CD4-positive, CD25-positive, alpha-beta regulatory T cell (primary cell): ENCODE data around the gene WDR36. TPM values are rescaled to one million over a fixed set of nuclear protein-coding genes. Genes with fewer than 3 reads are reported as not detected.
A peak's percentile ranks its signal among the peaks of the same experiment; 100 is the strongest.

Source experiments
- ATAC-seq, 2 donors: fragments of 150-1000 bp; cut with Tn5 transposase; one replicate each; pipeline ENCODE4 v1.10.0; 2021; ENCODE audit warnings: low read depth in 2 of 2, moderate number of reproducible peaks in 2 of 2, moderate library complexity in 1 of 2
- DNase-seq, 3 donors: peaks; one replicate each; pipeline versions ENCODE4 v3.0.0 to v3.0.0-alpha.2; 2012 to 2022; ENCODE audit warnings: mixed read lengths in 1 of 3
- H3K27ac ChIP-seq: one replicate; pipeline ENCODE4 v1.7.0; 2013; ENCODE audit warnings: mild to moderate bottlenecking, low read length; ENCODE audit not compliant: insufficient read depth, poor library complexity, severe bottlenecking
- H3K27me3 ChIP-seq: one replicate; pipeline ENCODE4 v1.7.0; 2013; ENCODE audit warnings: low read length; ENCODE audit not compliant: control insufficient read depth, insufficient read depth
- H3K36me3 ChIP-seq: one replicate; pipeline ENCODE4 v1.7.0; 2013; ENCODE audit warnings: mild to moderate bottlenecking, low read length, moderate library complexity; ENCODE audit not compliant: control insufficient read depth, insufficient read depth
- H3K4me1 ChIP-seq: 2 replicates; pipeline ENCODE4 v1.7.0; 2013; ENCODE audit warnings: mild to moderate bottlenecking, low read length; ENCODE audit not compliant: insufficient read depth, control insufficient read depth, poor library complexity, severe bottlenecking
- H3K4me3 ChIP-seq: one replicate; pipeline ENCODE4 v1.7.0; 2013; ENCODE audit warnings: low read depth, mild to moderate bottlenecking, low read length, moderate library complexity
- H3K9me3 ChIP-seq, 2 experiments: 1 replicate in 1 of 2; 2 replicates in 1 of 2; pipeline ENCODE4 v1.7.0; 2013; ENCODE audit warnings: low read length in 2 of 2, mild to moderate bottlenecking in 1 of 2, moderate library complexity in 1 of 2; ENCODE audit not compliant: control insufficient read depth in 2 of 2
- H3K27ac Mint-ChIP-seq, 3 donors: one replicate each; pipeline ENCODE4 v1.8.0; 2020 to 2022; ENCODE audit warnings: mild to moderate bottlenecking in 3 of 3, mixed read lengths in 3 of 3, moderate library complexity in 2 of 3
- H3K27me3 Mint-ChIP-seq: one replicate; pipeline ENCODE4 v1.8.0; 2022; ENCODE audit warnings: mild to moderate bottlenecking, mixed read lengths
- H3K36me3 Mint-ChIP-seq: one replicate; pipeline ENCODE4 v1.8.0; 2020; ENCODE audit warnings: mixed read lengths
- H3K4me1 Mint-ChIP-seq, 4 donors: one replicate each; pipeline ENCODE4 v1.8.0; 2020 to 2022; ENCODE audit warnings: mixed read lengths in 4 of 4, mild to moderate bottlenecking in 1 of 4
- H3K4me3 Mint-ChIP-seq, 4 donors: one replicate each; pipeline ENCODE4 v1.8.0; 2020 to 2022; ENCODE audit warnings: mild to moderate bottlenecking in 4 of 4, mixed read lengths in 4 of 4, moderate library complexity in 3 of 4
- H3K9me3 Mint-ChIP-seq, 7 donors: one replicate each; pipeline ENCODE4 v1.8.0; 2020 to 2022; ENCODE audit warnings: mixed read lengths in 7 of 7, mild to moderate bottlenecking in 3 of 7, moderate library complexity in 2 of 7
- polyA plus RNA-seq, 4 donors: library from polyadenylated mRNA; unstranded; fragments of 300-500 nt; fragmentation: Illumina TruSeq; gene quantifications; one replicate each; pipeline ENCODE4 v1.2.3, GENCODE V29; 2021
- total RNA-seq: library from RNA; stranded (reverse); gene quantifications from one replicate; pipeline ENCODE4 v1.2.3, GENCODE V29; 2022

The WDR36 gene
- total and polyA plus RNA-seq, 5 donors from 2014 or later = 15.5 to 25.5 (median 18.8) TPM

GRCh38 chr5:111158105-111158744 is 66.1 kb downstream of the WDR36 start:
- DNase-seq = peak; percentile 69 to 82 (median 74)
- no peak overlapping the region for H3K4me3 Mint-ChIP-seq
- no peaks in the 10 kb centered on the region for H3K36me3 Mint-ChIP-seq
- Histone ChIP-seq H3K4me1 (peaks cover 3% of the 10 kb centered on the region), H3K27me3 (no peaks in the 10 kb centered on the region), H3K27ac (no peak overlapping the region), H3K4me3 (no peak overlapping the region), H3K9me3 (no peaks in the 10 kb centered on the region), H3K36me3 (no peaks in the 10 kb centered on the region)
- peak; percentile 81 to 85 for ATAC-seq
- peaks cover 0 to 2% (median 0%) of the 10 kb centered on the region in 7 donors for H3K9me3 Mint-ChIP-seq
- peaks cover 20% of the 10 kb centered on the region for H3K27me3 Mint-ChIP-seq
- H3K4me1 Mint-ChIP-seq = peaks cover 0 to 3% (median 0%) of the 10 kb centered on the region in 4 donors
- H3K27ac Mint-ChIP-seq = no peak overlapping the region

GRCh38 chr5:111159845-111160244 is 67.7 kb downstream of the WDR36 start:
- DNase-seq = peak in 1 of 3 donors; percentile 8
- no peaks in the 10 kb centered on the region for H3K36me3 Mint-ChIP-seq
- H3K27me3 Mint-ChIP-seq = peaks cover 13% of the 10 kb centered on the region
- H3K4me1 ChIP-seq = peaks cover 3% of the 10 kb centered on the region
- no peaks in the 10 kb centered on the region for H3K36me3 ChIP-seq
- H3K4me3 Mint-ChIP-seq = no peak overlapping the region
- H3K4me1 Mint-ChIP-seq = peaks cover 0 to 3% (median 0%) of the 10 kb centered on the region in 4 donors
- ATAC-seq = no peak
- H3K9me3 Mint-ChIP-seq = peaks cover 0 to 3% (median 0%) of the 10 kb centered on the region in 7 donors
- H3K27ac ChIP-seq = no peak overlapping the region
- H3K27me3 ChIP-seq = no peaks in the 10 kb centered on the region
- no peaks in the 10 kb centered on the region for H3K9me3 ChIP-seq
- no peak overlapping the region for H3K27ac Mint-ChIP-seq
- H3K4me3 ChIP-seq = no peak overlapping the region

- Mint-ChIP-seq H3K36me3 (no peaks in the 10 kb centered on the region), H3K9me3 (peaks cover 0 to 3% (median 0%) of the 10 kb centered on the region in 7 donors), H3K4me3 (no peak overlapping the region), H3K27me3 (peaks cover 1% of the 10 kb centered on the region), H3K4me1 (peaks cover 0 to 3% (median 0%) of the 10 kb centered on the region in 4 donors), H3K27ac (no peak overlapping the region)
- H3K27me3 ChIP-seq = no peaks in the 10 kb centered on the region
- no peak for ATAC-seq
- peaks cover 1% of the 10 kb centered on the region for H3K4me1 ChIP-seq
- no peak overlapping the region for H3K4me3 ChIP-seq
- no peak overlapping the region for H3K27ac ChIP-seq
- H3K9me3 ChIP-seq = peaks cover 0 to under 1% of the 10 kb centered on the region in 2 experiments
- H3K36me3 ChIP-seq = no peaks in the 10 kb centered on the region
- no peak for DNase-seq
Observed at GRCh38 chr5:111163000-111163399, 70.9 kb downstream of the WDR36 start.

GRCh38 chr5:111165058-111165457 is 72.9 kb downstream of the WDR36 start:
- no peak overlapping the region for H3K27ac Mint-ChIP-seq
- H3K27me3 Mint-ChIP-seq = no peaks in the 10 kb centered on the region
- H3K27ac ChIP-seq = no peak overlapping the region
- H3K9me3 ChIP-seq = peaks cover 0 to 4% of the 10 kb centered on the region in 2 experiments
- H3K27me3 ChIP-seq = peaks cover 3% of the 10 kb centered on the region
- H3K4me1 ChIP-seq = no peaks in the 10 kb centered on the region
- H3K36me3 Mint-ChIP-seq = no peaks in the 10 kb centered on the region
- H3K4me3 ChIP-seq = no peak overlapping the region
- no peaks in the 10 kb centered on the region for H3K36me3 ChIP-seq
- DNase-seq = no peak
- no peaks in the 10 kb centered on the region for H3K4me1 Mint-ChIP-seq
- no peak for ATAC-seq
- H3K4me3 Mint-ChIP-seq = no peak overlapping the region
- H3K9me3 Mint-ChIP-seq = peaks cover 0 to 3% (median 0%) of the 10 kb centered on the region in 7 donors

GRCh38 chr5:111167551-111167950 is 75.4 kb downstream of the WDR36 start:
- Histone ChIP-seq H3K9me3 (peaks cover 0 to 4% of the 10 kb centered on the region in 2 experiments), H3K27me3 (peaks cover 3% of the 10 kb centered on the region), H3K4me3 (no peak overlapping the region), H3K27ac (no peak overlapping the region), H3K4me1 (no peaks in the 10 kb centered on the region), H3K36me3 (no peaks in the 10 kb centered on the region)
- H3K27ac Mint-ChIP-seq = no peak overlapping the region
- no peaks in the 10 kb centered on the region for H3K27me3 Mint-ChIP-seq
- DNase-seq (no peak), ATAC-seq (no peak)
- H3K4me3 Mint-ChIP-seq = no peak overlapping the region
- H3K4me1 Mint-ChIP-seq = peaks cover 0 to 2% (median 0%) of the 10 kb centered on the region in 4 donors
- peaks cover 0 to 2% (median 0%) of the 10 kb centered on the region in 7 donors for H3K9me3 Mint-ChIP-seq
- no peaks in the 10 kb centered on the region for H3K36me3 Mint-ChIP-seq

GRCh38 chr5:111168608-111169007 is 76.5 kb downstream of the WDR36 start:
- H3K27ac Mint-ChIP-seq = no peak overlapping the region
- no peaks in the 10 kb centered on the region for H3K36me3 ChIP-seq
- no peaks in the 10 kb centered on the region for H3K27me3 Mint-ChIP-seq
- H3K4me3 Mint-ChIP-seq = no peak overlapping the region
- H3K4me1 ChIP-seq = no peaks in the 10 kb centered on the region
- no peak for ATAC-seq
- DNase-seq = no peak
- H3K27ac ChIP-seq = no peak overlapping the region
- peaks cover 0 to 4% of the 10 kb centered on the region in 2 experiments for H3K9me3 ChIP-seq
- H3K9me3 Mint-ChIP-seq = peaks cover 0 to 3% (median 0%) of the 10 kb centered on the region in 7 donors
- H3K4me1 Mint-ChIP-seq = peaks cover 0 to 4% (median 0%) of the 10 kb centered on the region in 4 donors
- peaks cover 6% of the 10 kb centered on the region for H3K27me3 ChIP-seq
- H3K4me3 ChIP-seq = no peak overlapping the region
- no peaks in the 10 kb centered on the region for H3K36me3 Mint-ChIP-seq

- Histone ChIP-seq H3K9me3 (peaks cover 0 to 4% of the 10 kb centered on the region in 2 experiments), H3K4me1 (no peaks in the 10 kb centered on the region), H3K4me3 (no peak overlapping the region), H3K36me3 (no peaks in the 10 kb centered on the region), H3K27me3 (peaks cover 7% of the 10 kb centered on the region), H3K27ac (no peak overlapping the region)
- Mint-ChIP-seq H3K4me1 (peaks cover 0 to 4% (median 0%) of the 10 kb centered on the region in 4 donors), H3K4me3 (no peak overlapping the region), H3K36me3 (no peaks in the 10 kb centered on the region), H3K27me3 (no peaks in the 10 kb centered on the region), H3K9me3 (peaks cover 0 to 3% (median 0%) of the 10 kb centered on the region in 7 donors), H3K27ac (no peak overlapping the region)
- ATAC-seq = no peak
- DNase-seq = no peak
Observed at GRCh38 chr5:111169269-111169668, 77.1 kb downstream of the WDR36 start.

GRCh38 chr5:111170279-111170678 is 78.1 kb downstream of the WDR36 start:
- H3K4me3 Mint-ChIP-seq = no peak overlapping the region

More at GRCh38 chr5:111170279-111170678, 78.1 kb downstream of the WDR36 start:
- DNase-seq (no peak), ATAC-seq (no peak)
- no peak overlapping the region for H3K4me3 ChIP-seq
- H3K27ac ChIP-seq = no peak overlapping the region
- no peaks in the 10 kb centered on the region for H3K36me3 Mint-ChIP-seq
- peaks cover 4% of the 10 kb centered on the region for H3K27me3 Mint-ChIP-seq
- peaks cover 7% of the 10 kb centered on the region for H3K27me3 ChIP-seq
- H3K9me3 ChIP-seq = peaks cover 0 to 4% of the 10 kb centered on the region in 2 experiments
- H3K36me3 ChIP-seq = no peaks in the 10 kb centered on the region
- no peak overlapping the region for H3K27ac Mint-ChIP-seq
- peaks cover 0 to 4% (median 0%) of the 10 kb centered on the region in 4 donors for H3K4me1 Mint-ChIP-seq
- no peaks in the 10 kb centered on the region for H3K4me1 ChIP-seq
- peaks cover 0 to 3% (median 0%) of the 10 kb centered on the region in 7 donors for H3K9me3 Mint-ChIP-seq
